Breast epithelium (tissue), 4 donors: ENCODE data around the gene ZBTB40. TPM values are rescaled to one million over a fixed set of nuclear protein-coding genes. Genes with fewer than 3 reads are reported as not detected.

Experiments used
- DNase-seq, 2 donors: peaks; one replicate each; pipeline ENCODE4 v3.0.0-alpha.2; 2019; ENCODE audit warnings: low spot score in 2 of 2
- H3K27ac ChIP-seq, 2 donors: fragments of 200-600 bp; sonication (generic) in 1 of 2; one replicate each; pipeline ENCODE4 v1.5.1; 2016 to 2019; ENCODE audit warnings: mild to moderate bottlenecking in 1 of 2
- H3K27me3 ChIP-seq, 2 donors: fragments of 200-600 bp; sonication (generic) in 1 of 2; one replicate each; pipeline versions ENCODE4 v1.5.1 to v1.6.0; 2017 to 2019; ENCODE audit warnings: control low read depth in 1 of 2, mild to moderate bottlenecking in 1 of 2
- H3K36me3 ChIP-seq: fragments of 200-600 bp; one replicate; pipeline ENCODE4 v1.5.1; 2019
- H3K4me1 ChIP-seq, 2 donors: fragments of 200-600 bp; sonication (generic); one replicate each; pipeline ENCODE4 v1.5.1; 2016 to 2019; ENCODE audit warnings: control low read depth in 1 of 2
- H3K4me3 ChIP-seq, 3 donors: fragments of 200-600 bp; sonication (generic); 1 replicate in 2 of 3; 2 replicates in 1 of 3; pipeline ENCODE4 v1.5.1; 2016 to 2019; ENCODE audit warnings: mild to moderate bottlenecking in 3 of 3, moderate library complexity in 2 of 3
- H3K9me3 ChIP-seq, 2 donors: fragments of 200-600 bp; sonication (generic) in 1 of 2; one replicate each; pipeline ENCODE4 v1.5.1; 2016 to 2019; ENCODE audit warnings: control low read depth in 1 of 2
- CTCF ChIP-seq, 3 donors: fragments of 450-650 bp; IDR thresholded peaks; one replicate each; pipeline ENCODE4 v1.5.1; 2016 to 2017; ENCODE audit warnings: antibody characterized with exemption in 3 of 3, mild to moderate bottlenecking in 3 of 3, moderate library complexity in 3 of 3
- POLR2A ChIP-seq: fragments of 450-650 bp; IDR thresholded peaks from one replicate; pipeline ENCODE4 v1.6.1; 2016; ENCODE audit warnings: antibody characterized with exemption, mild to moderate bottlenecking, moderate library complexity
- POLR2AphosphoS5 ChIP-seq, 3 donors: sonication (generic); formaldehyde crosslinking; IDR thresholded peaks; one replicate each; pipeline ENCODE4 v1.6.1; 2017; ENCODE audit warnings: antibody characterized with exemption in 3 of 3
- intact Hi-C: fragments of 100-400 bp; cut with DNase I; formaldehyde crosslinking; loops from one replicate; pipeline ENCODE4 v1.15.1; 2023; ENCODE audit warnings: low total_unique reads
- total RNA-seq, 3 donors: library from RNA; depleted of rRNA; stranded (reverse); fragments of >200 nt; gene quantifications; one replicate each; pipeline ENCODE4 v1.1.0, GENCODE V29; 2016

The ZBTB40 gene
- total RNA-seq, 3 donors from 2014 or later: 15.7 to 24.6 (median 22.0) TPM

DNA sequence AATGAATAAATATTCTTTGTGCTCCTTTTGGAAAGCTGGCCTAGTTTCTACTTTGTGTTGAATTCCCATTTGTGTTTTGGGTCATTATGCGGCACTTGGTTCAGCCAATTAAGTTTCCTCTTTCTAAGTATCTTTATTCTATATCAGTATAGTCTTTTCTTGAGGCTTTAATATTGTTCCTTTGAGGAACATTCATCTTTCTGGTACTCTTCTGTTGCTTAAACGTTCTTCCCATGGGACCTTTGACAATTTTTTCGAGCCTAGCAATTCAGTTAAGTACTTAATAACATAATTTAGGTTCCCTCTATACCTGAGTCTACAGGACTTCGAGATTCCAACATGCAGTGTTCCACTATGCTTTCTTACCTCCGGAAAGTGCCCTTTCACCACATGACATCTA, 24.9 kb downstream of the ZBTB40 start:
- H3K9me3 ChIP-seq: no peaks in the 10 kb centered on the region
- H3K36me3 ChIP-seq: no peaks in the 10 kb centered on the region
- no peak overlapping the region for H3K4me3 ChIP-seq
- DNase-seq: no peak
- peaks cover 0 to 4% of the 10 kb centered on the region in 2 donors for H3K4me1 ChIP-seq
- no peak for TF ChIP-seq POLR2A
- no peak for TF ChIP-seq POLR2AphosphoS5 (IDR thresholded peaks at IDR 0.05)
- TF ChIP-seq CTCF (IDR thresholded peaks at IDR 0.05): no peak
- H3K27ac ChIP-seq: no peak overlapping the region
- intact Hi-C loops: no loop called here
- no peaks in the 10 kb centered on the region for H3K27me3 ChIP-seq

- no peak for TF ChIP-seq CTCF (IDR thresholded peaks at IDR 0.05)
- no peak for TF ChIP-seq POLR2A
- TF ChIP-seq POLR2AphosphoS5 (IDR thresholded peaks at IDR 0.05): no peak
- intact Hi-C loops: no loop called here
These were observed 31.5 kb downstream of the ZBTB40 start for GRCh38 chr1:22483121-22483520.

DNA sequence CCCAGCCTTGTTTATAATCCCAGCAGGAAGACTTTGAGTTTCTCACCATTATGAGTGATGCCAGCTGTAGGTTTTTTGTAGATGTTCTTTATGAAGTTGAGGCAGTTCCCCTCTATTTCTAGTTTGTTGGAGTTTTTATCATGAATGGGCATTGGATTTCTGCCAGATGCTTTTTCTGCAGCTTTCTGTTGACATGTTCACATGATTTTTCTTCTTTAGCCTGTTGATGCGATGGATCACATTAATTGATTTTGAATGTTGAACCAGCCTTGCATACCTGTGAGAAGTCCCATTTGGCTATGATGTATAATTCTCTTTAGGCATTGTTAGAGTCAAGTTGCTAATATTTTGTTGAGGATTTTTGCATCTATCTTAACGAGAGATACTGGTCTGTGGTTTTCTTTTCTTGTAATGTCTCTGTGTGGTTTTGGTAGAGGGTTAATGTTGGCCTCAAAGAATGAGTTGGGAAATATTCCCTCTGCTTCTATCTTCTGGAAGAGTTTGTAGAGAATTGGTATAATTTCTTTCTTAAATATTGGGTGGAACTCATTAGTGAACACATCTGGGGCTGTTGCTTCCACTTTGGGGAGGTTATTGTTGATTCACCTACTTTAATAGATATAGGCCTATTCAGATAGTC, 33.2 kb downstream of the ZBTB40 start:
- H3K27me3 ChIP-seq: no peaks in the 10 kb centered on the region
- no peak overlapping the region for H3K27ac ChIP-seq
- H3K4me1 ChIP-seq: no peaks in the 10 kb centered on the region
- TF ChIP-seq CTCF (IDR thresholded peaks at IDR 0.05) (no peak), POLR2AphosphoS5 (IDR thresholded peaks at IDR 0.05) (no peak), POLR2A (no peak)
- intact Hi-C loops: no loop called here
- DNase-seq: no peak
- H3K9me3 ChIP-seq: peaks cover 0 to 9% of the 10 kb centered on the region in 2 donors
- H3K4me3 ChIP-seq: no peak overlapping the region
- no peaks in the 10 kb centered on the region for H3K36me3 ChIP-seq

More at GRCh38 chr1:22483121-22483520, 31.5 kb downstream of the ZBTB40 start:
- Histone ChIP-seq H3K4me3 (no peak overlapping the region), H3K9me3 (peaks cover 0 to 9% of the 10 kb centered on the region in 2 donors), H3K27ac (no peak overlapping the region), H3K36me3 (no peaks in the 10 kb centered on the region), H3K27me3 (no peaks in the 10 kb centered on the region), H3K4me1 (no peaks in the 10 kb centered on the region)
- no peak for DNase-seq

DNA sequence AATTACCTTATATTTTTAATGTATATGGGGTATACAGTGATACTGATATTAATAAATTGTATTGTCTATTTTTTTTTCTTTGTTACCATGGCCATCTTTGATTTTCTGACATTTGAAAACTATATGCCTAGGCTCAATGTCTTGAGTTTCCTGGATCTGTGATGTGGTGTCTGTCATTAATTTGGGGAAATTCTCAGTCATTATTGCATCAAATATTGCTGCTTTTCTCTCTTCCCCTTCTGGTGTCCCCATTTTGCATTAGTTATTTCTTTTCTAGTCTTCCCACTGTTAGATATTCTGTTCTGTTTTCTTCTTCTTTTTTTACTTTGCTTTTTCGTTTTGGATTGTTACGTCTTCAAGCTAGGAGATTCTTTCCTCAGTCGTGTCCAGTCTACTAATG, 33.8 kb downstream of the ZBTB40 start:
- intact Hi-C loops: no loop called here
- Histone ChIP-seq H3K27me3 (no peaks in the 10 kb centered on the region), H3K4me1 (no peaks in the 10 kb centered on the region), H3K4me3 (no peak overlapping the region), H3K36me3 (no peaks in the 10 kb centered on the region), H3K27ac (no peak overlapping the region), H3K9me3 (peaks cover 0 to 9% of the 10 kb centered on the region in 2 donors)
- TF ChIP-seq CTCF (IDR thresholded peaks at IDR 0.05): no peak
- DNase-seq: no peak

DNA sequence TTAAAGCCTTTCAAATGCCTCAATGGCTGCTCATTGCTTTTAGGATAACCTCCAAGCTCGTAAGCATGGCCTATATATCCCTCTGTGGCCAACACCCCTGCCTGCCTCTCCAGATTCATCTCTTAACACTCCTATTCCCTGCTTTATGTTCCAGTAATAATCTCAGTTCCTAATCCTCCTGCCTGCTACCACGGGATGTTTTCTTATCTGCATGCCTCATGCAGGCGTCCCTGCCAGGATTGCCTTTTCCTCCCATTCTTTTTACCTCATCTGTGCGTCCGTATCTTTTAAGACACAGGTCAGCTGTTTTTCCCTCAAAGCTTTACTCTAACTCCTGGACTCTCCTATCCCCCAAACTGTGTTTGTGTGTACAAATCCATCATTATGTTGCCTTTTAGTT, 36.1 kb downstream of the ZBTB40 start:
- DNase-seq: no peak
- Histone ChIP-seq H3K4me1 (no peaks in the 10 kb centered on the region), H3K9me3 (peaks cover 0 to 9% of the 10 kb centered on the region in 2 donors), H3K4me3 (no peak overlapping the region), H3K27me3 (no peaks in the 10 kb centered on the region), H3K36me3 (no peaks in the 10 kb centered on the region), H3K27ac (no peak overlapping the region)
- intact Hi-C loops: no loop called here
- TF ChIP-seq CTCF (IDR thresholded peaks at IDR 0.05) (no peak), POLR2AphosphoS5 (IDR thresholded peaks at IDR 0.05) (no peak), POLR2A (no peak)
